Measurements from ENCODE around the gene SLCO4A1. TPM values are rescaled to one million over a fixed set of nuclear protein-coding genes. Genes with fewer than 3 reads are reported as not detected.

The SLCO4A1 gene
- total and polyA plus RNA-seq, 9 of the 15 experiments (the other 6 are each of a cell fraction or from before 2014, with no cell fraction given): 1.6 to 21.9 (median 12.8) TPM

GRCh38 chr20:62653373-62653772, 11.1 kb downstream of the SLCO4A1 start:
- Histone ChIP-seq H3K4me2 (ENCODE audit: insufficient read depth, low read length) (no peak overlapping the region), H4K20me1 (replicated peaks; ENCODE audit: control insufficient read depth, insufficient read depth, low read length) (peaks cover 21% of the 10 kb centered on the region), H3K27ac (ENCODE audit: extremely low read depth, low read depth, low read length) (no peak overlapping the region), H2AFZ (ENCODE audit: low read depth, low read length) (no peak overlapping the region), H3K9me3 (replicated peaks; ENCODE audit: control insufficient read depth, insufficient read depth, low read depth, low read length) (no peaks in the 10 kb centered on the region), H3K4me1 (replicated peaks in 1 of 2; ENCODE audit: control insufficient read depth in 2 of 2, insufficient read depth in 2 of 2, low read length in 2 of 2) (peaks cover 19 to 75% of the 10 kb centered on the region in 2 experiments), H3K9ac (ENCODE audit: insufficient read depth in 1 of 2, low read depth in 2 of 2, low read length in 2 of 2) (no peak overlapping the region), H3K79me2 (ENCODE audit: control insufficient read depth, insufficient read depth, low read length) (peaks cover 37% of the 10 kb centered on the region), H3K36me3 (ENCODE audit: control insufficient read depth, insufficient read depth, low read length) (peaks cover 53% of the 10 kb centered on the region; the same call in 2 of the 3 replicates), H3K4me3 (no peak overlapping the region), H3K9me1 (ENCODE audit: control insufficient read depth, insufficient read depth, low read length) (peaks cover 9% of the 10 kb centered on the region), H3K27me3 (ENCODE audit: control insufficient read depth in 2 of 2, insufficient read depth in 2 of 2, low read length in 2 of 2) (no peaks in the 10 kb centered on the region)
- DNase-seq (ENCODE audit: extremely low read depth in 1 of 4, low spot score in 3 of 4) (no peak), ATAC-seq (no peak), FAIRE-seq (no peak)
- no TSS peak for BruUV-seq (replicated peaks)
- in situ Hi-C loops (cut with MboI) (no loop called here), intact Hi-C loops (cut with micrococcal nuclease) (no loop called here)
- CTCF ChIA-PET (ENCODE audit: low intra/inter-chr PET ratio): no interaction called here
- POLR2A ChIA-PET: interaction anchor here (0.6 to 1.2 kb wide), 2 partner anchors 9 to 24 kb away, joined by 3 to 5 read pairs; no protein-coding TSS in a partner anchor
- 84% methylated on average over 12 of the region's 12 CpGs for WGBS (ENCODE audit: insufficient coverage, low coverage, missing lambda C conversion rate)
- no peak for TF ChIP-seq ZNF212 (CRISPR knock-in tag; IDR thresholded peaks at IDR 0.05)
- TF ChIP-seq TAF7 (tag; IDR thresholded peaks at IDR 0.05): no peak
- TF ChIP-seq TFE3 (CRISPR knock-in tag; IDR thresholded peaks at IDR 0.05): no peak
- no peak for TF ChIP-seq ARNT (IDR thresholded peaks at IDR 0.05)
- no peak for TF ChIP-seq POLR2H (tag; IDR thresholded peaks at IDR 0.05; ENCODE audit: low read depth)
- TF ChIP-seq SREBF2 (CRISPR knock-in tag; IDR thresholded peaks at IDR 0.05): no peak
- TF ChIP-seq SIRT6 (IDR thresholded peaks at IDR 0.05; ENCODE audit: low read depth, low read length): no peak
- no peak for TF ChIP-seq NONO (IDR thresholded peaks at IDR 0.05; ENCODE audit: low read depth in 2 of 2, low read length in 1 of 2)
- TF ChIP-seq NFIX (CRISPR knock-in tag; IDR thresholded peaks at IDR 0.05; ENCODE audit: low read depth): no peak
- TF ChIP-seq POLR2A (conservative IDR thresholded peaks at IDR 0.05): no peak
- TF ChIP-seq E2F6 (IDR thresholded peaks at IDR 0.05; ENCODE audit: borderline replicate concordance in 1 of 2, extremely low read depth in 1 of 2, insufficient read depth in 1 of 2, insufficient read length in 1 of 2, low read depth in 1 of 2, low read length in 1 of 2, poor library complexity in 1 of 2, severe bottlenecking in 1 of 2): no peak
- TF ChIP-seq ZKSCAN3 (CRISPR knock-in tag; IDR thresholded peaks at IDR 0.05): no peak
- TF ChIP-seq ELK3 (CRISPR knock-in tag; IDR thresholded peaks at IDR 0.05): no peak
- no peak for TF ChIP-seq NFXL1 (CRISPR knock-in tag; IDR thresholded peaks at IDR 0.05)
- no peak for TF ChIP-seq ZNF324 (CRISPR knock-in tag; IDR thresholded peaks at IDR 0.05)
- no peak for TF ChIP-seq TGIF2 (CRISPR knock-in tag; IDR thresholded peaks at IDR 0.05)
- TF ChIP-seq TEAD1 (CRISPR knock-in tag; IDR thresholded peaks at IDR 0.05): no peak
- no peak for TF ChIP-seq CGGBP1 (CRISPR knock-in tag; IDR thresholded peaks at IDR 0.05)

All from K562 (cell line).